CD4-positive, CD25-positive, alpha-beta regulatory T cell (primary cell): ENCODE data around the gene NECTIN2. TPM values are rescaled to one million over a fixed set of nuclear protein-coding genes. Genes with fewer than 3 reads are reported as not detected.

ENCODE experiments used
- ATAC-seq, 2 donors: fragments of 150-1000 bp; cut with Tn5 transposase; one replicate each; pipeline ENCODE4 v1.10.0; 2021; ENCODE audit warnings: low read depth in 2 of 2, moderate number of reproducible peaks in 2 of 2, moderate library complexity in 1 of 2
- DNase-seq, 3 donors: peaks; one replicate each; pipeline versions ENCODE4 v3.0.0 to v3.0.0-alpha.2; 2012 to 2022; ENCODE audit warnings: mixed read lengths in 1 of 3
- H3K27ac ChIP-seq: one replicate; pipeline ENCODE4 v1.7.0; 2013; ENCODE audit warnings: mild to moderate bottlenecking, low read length; ENCODE audit not compliant: insufficient read depth, poor library complexity, severe bottlenecking
- H3K27me3 ChIP-seq: one replicate; pipeline ENCODE4 v1.7.0; 2013; ENCODE audit warnings: low read length; ENCODE audit not compliant: control insufficient read depth, insufficient read depth
- H3K36me3 ChIP-seq: one replicate; pipeline ENCODE4 v1.7.0; 2013; ENCODE audit warnings: mild to moderate bottlenecking, low read length, moderate library complexity; ENCODE audit not compliant: control insufficient read depth, insufficient read depth
- H3K4me1 ChIP-seq: 2 replicates; pipeline ENCODE4 v1.7.0; 2013; ENCODE audit warnings: mild to moderate bottlenecking, low read length; ENCODE audit not compliant: insufficient read depth, control insufficient read depth, poor library complexity, severe bottlenecking
- H3K4me3 ChIP-seq: one replicate; pipeline ENCODE4 v1.7.0; 2013; ENCODE audit warnings: low read depth, mild to moderate bottlenecking, low read length, moderate library complexity
- H3K9me3 ChIP-seq, 2 experiments: 1 replicate in 1 of 2; 2 replicates in 1 of 2; pipeline ENCODE4 v1.7.0; 2013; ENCODE audit warnings: low read length in 2 of 2, mild to moderate bottlenecking in 1 of 2, moderate library complexity in 1 of 2; ENCODE audit not compliant: control insufficient read depth in 2 of 2
- H3K27ac Mint-ChIP-seq, 3 donors: one replicate each; pipeline ENCODE4 v1.8.0; 2020 to 2022; ENCODE audit warnings: mild to moderate bottlenecking in 3 of 3, mixed read lengths in 3 of 3, moderate library complexity in 2 of 3
- H3K27me3 Mint-ChIP-seq: one replicate; pipeline ENCODE4 v1.8.0; 2022; ENCODE audit warnings: mild to moderate bottlenecking, mixed read lengths
- H3K36me3 Mint-ChIP-seq: one replicate; pipeline ENCODE4 v1.8.0; 2020; ENCODE audit warnings: mixed read lengths
- H3K4me1 Mint-ChIP-seq, 4 donors: one replicate each; pipeline ENCODE4 v1.8.0; 2020 to 2022; ENCODE audit warnings: mixed read lengths in 4 of 4, mild to moderate bottlenecking in 1 of 4
- H3K4me3 Mint-ChIP-seq, 4 donors: one replicate each; pipeline ENCODE4 v1.8.0; 2020 to 2022; ENCODE audit warnings: mild to moderate bottlenecking in 4 of 4, mixed read lengths in 4 of 4, moderate library complexity in 3 of 4
- H3K9me3 Mint-ChIP-seq, 7 donors: one replicate each; pipeline ENCODE4 v1.8.0; 2020 to 2022; ENCODE audit warnings: mixed read lengths in 7 of 7, mild to moderate bottlenecking in 3 of 7, moderate library complexity in 2 of 7
- polyA plus RNA-seq, 4 donors: library from polyadenylated mRNA; unstranded; fragments of 300-500 nt; fragmentation: Illumina TruSeq; gene quantifications; one replicate each; pipeline ENCODE4 v1.2.3, GENCODE V29; 2021
- total RNA-seq: library from RNA; stranded (reverse); gene quantifications from one replicate; pipeline ENCODE4 v1.2.3, GENCODE V29; 2022

Gene NECTIN2
- total and polyA plus RNA-seq, 5 donors from 2014 or later: 1.1 TPM; not detected in 4

GRCh38 chr19:44891016-44891882 is 45.2 kb downstream of the NECTIN2 start, which contains the start of gene TOMM40:
TSS of gene TOMM40 (plus strand) at chr19:44891254. CDS start at chr19:44891416, 162 bp downstream.
- no peaks in the 10 kb centered on the region for H3K9me3 ChIP-seq
- peaks cover 23% of the 10 kb centered on the region for H3K36me3 Mint-ChIP-seq
- H3K4me1 Mint-ChIP-seq: peaks cover 0 to 44% (median 26%) of the 10 kb centered on the region in 4 donors
- H3K27ac Mint-ChIP-seq: peak within 1 kb of the TSS; percentile 91 to 97 (median 92)
- peaks cover 9% of the 10 kb centered on the region for H3K27me3 Mint-ChIP-seq
- peak within 1 kb of the TSS; percentile 96 for H3K4me3 ChIP-seq
- H3K4me1 ChIP-seq: peaks cover 19% of the 10 kb centered on the region
- DNase-seq (peak in 2 of 3 donors; percentile 28 to 100), ATAC-seq (no peak)
- peaks cover 0 to 2% (median 0%) of the 10 kb centered on the region in 7 donors for H3K9me3 Mint-ChIP-seq
- H3K27ac ChIP-seq: peak within 1 kb of the TSS; percentile 98
- peaks cover 29% of the 10 kb centered on the region for H3K36me3 ChIP-seq
- H3K27me3 ChIP-seq: no peaks in the 10 kb centered on the region
- H3K4me3 Mint-ChIP-seq: peak within 1 kb of the TSS; percentile 86 to 94 (median 91)

GRCh38 chr19:44892932-44893331 is 46.8 kb downstream of the NECTIN2 start:
- Histone ChIP-seq H3K9me3 (no peaks in the 10 kb centered on the region), H3K27ac (no peak overlapping the region), H3K36me3 (peaks cover 41% of the 10 kb centered on the region), H3K4me1 (peaks cover 19% of the 10 kb centered on the region), H3K27me3 (no peaks in the 10 kb centered on the region), H3K4me3 (no peak overlapping the region)
- no peak for DNase-seq
- no peak for ATAC-seq
- peaks cover 28% of the 10 kb centered on the region for H3K36me3 Mint-ChIP-seq
- peaks cover 6% of the 10 kb centered on the region for H3K27me3 Mint-ChIP-seq
- H3K9me3 Mint-ChIP-seq: peaks cover 0 to 2% (median 0%) of the 10 kb centered on the region in 7 donors
- H3K4me1 Mint-ChIP-seq: peaks cover 0 to 46% (median 26%) of the 10 kb centered on the region in 4 donors
- H3K27ac Mint-ChIP-seq: peak overlapping the region in 2 of 3 donors; percentile 89 to 92
- H3K4me3 Mint-ChIP-seq: peak overlapping the region; percentile 72 to 94 (median 88)

- H3K4me1 ChIP-seq: peaks cover 19% of the 10 kb centered on the region
- Mint-ChIP-seq H3K4me1 (peaks cover 0 to 44% (median 26%) of the 10 kb centered on the region in 4 donors), H3K4me3 (peak overlapping the region; percentile 72 to 93 (median 86)), H3K36me3 (peaks cover 31% of the 10 kb centered on the region), H3K27ac (no peak overlapping the region), H3K9me3 (peaks cover 0 to 2% (median 0%) of the 10 kb centered on the region in 7 donors), H3K27me3 (peaks cover 5% of the 10 kb centered on the region)
- no peaks in the 10 kb centered on the region for H3K27me3 ChIP-seq
- ATAC-seq: no peak
- no peak overlapping the region for H3K27ac ChIP-seq
- H3K9me3 ChIP-seq: no peaks in the 10 kb centered on the region
- DNase-seq: no peak
- no peak overlapping the region for H3K4me3 ChIP-seq
- H3K36me3 ChIP-seq: peaks cover 46% of the 10 kb centered on the region
These were observed 47.4 kb downstream of the NECTIN2 start for GRCh38 chr19:44893332-44894051.

GRCh38 chr19:44894052-44894400 is 47.9 kb downstream of the NECTIN2 start:
- Histone ChIP-seq H3K27ac (no peak overlapping the region), H3K36me3 (peaks cover 46% of the 10 kb centered on the region), H3K4me1 (peaks cover 19% of the 10 kb centered on the region), H3K9me3 (no peaks in the 10 kb centered on the region), H3K27me3 (no peaks in the 10 kb centered on the region), H3K4me3 (no peak overlapping the region)
- no peak overlapping the region for H3K27ac Mint-ChIP-seq
- H3K27me3 Mint-ChIP-seq: peaks cover 5% of the 10 kb centered on the region
- H3K36me3 Mint-ChIP-seq: peaks cover 31% of the 10 kb centered on the region
- ATAC-seq: no peak
- peaks cover 0 to 42% (median 24%) of the 10 kb centered on the region in 4 donors for H3K4me1 Mint-ChIP-seq
- DNase-seq: no peak
- peaks cover 0 to 2% (median 0%) of the 10 kb centered on the region in 7 donors for H3K9me3 Mint-ChIP-seq
- peak overlapping the region in 2 of 4 donors; percentile 13 to 21 for H3K4me3 Mint-ChIP-seq

GRCh38 chr19:44894946-44895345 is 48.8 kb downstream of the NECTIN2 start:
- peaks cover 13% of the 10 kb centered on the region for H3K4me1 ChIP-seq
- H3K9me3 ChIP-seq: no peaks in the 10 kb centered on the region
- H3K4me3 ChIP-seq: no peak overlapping the region
- H3K36me3 ChIP-seq: peaks cover 46% of the 10 kb centered on the region
- peaks cover 0 to 1% (median 0%) of the 10 kb centered on the region in 7 donors for H3K9me3 Mint-ChIP-seq
- H3K27ac ChIP-seq: no peak overlapping the region
- peaks cover 0 to 40% (median 22%) of the 10 kb centered on the region in 4 donors for H3K4me1 Mint-ChIP-seq
- peak overlapping the region in 1 of 3 donors; percentile 38 for H3K27ac Mint-ChIP-seq
- no peaks in the 10 kb centered on the region for H3K27me3 ChIP-seq
- H3K27me3 Mint-ChIP-seq: peaks cover 5% of the 10 kb centered on the region
- H3K4me3 Mint-ChIP-seq: peak overlapping the region in 2 of 4 donors; percentile 45 to 87
- DNase-seq (no peak), ATAC-seq (no peak)
- H3K36me3 Mint-ChIP-seq: peaks cover 31% of the 10 kb centered on the region

- Mint-ChIP-seq H3K36me3 (peaks cover 26% of the 10 kb centered on the region), H3K27ac (no peak overlapping the region), H3K4me3 (peak overlapping the region in 1 of 4 donors; percentile 56), H3K9me3 (no peaks in the 10 kb centered on the region), H3K4me1 (peaks cover 0 to 22% (median 6%) of the 10 kb centered on the region in 4 donors), H3K27me3 (no peaks in the 10 kb centered on the region)
- no peak for DNase-seq
- H3K9me3 ChIP-seq: no peaks in the 10 kb centered on the region
- H3K27ac ChIP-seq: no peak overlapping the region
- no peak overlapping the region for H3K4me3 ChIP-seq
- H3K4me1 ChIP-seq: no peaks in the 10 kb centered on the region
- no peak for ATAC-seq
- peaks cover 62% of the 10 kb centered on the region for H3K36me3 ChIP-seq
- no peaks in the 10 kb centered on the region for H3K27me3 ChIP-seq
These were observed 51.7 kb downstream of the NECTIN2 start for GRCh38 chr19:44897835-44898234.

GRCh38 chr19:44900328-44901244 is 54.5 kb downstream of the NECTIN2 start:
- peaks cover 44% of the 10 kb centered on the region for H3K36me3 ChIP-seq
- no peaks in the 10 kb centered on the region for H3K9me3 Mint-ChIP-seq

More at GRCh38 chr19:44900328-44901244, 54.5 kb downstream of the NECTIN2 start:
- H3K27me3 ChIP-seq: no peaks in the 10 kb centered on the region
- DNase-seq (no peak), ATAC-seq (no peak)
- Mint-ChIP-seq H3K4me1 (peaks cover 0 to 10% (median 2%) of the 10 kb centered on the region in 4 donors), H3K4me3 (no peak overlapping the region), H3K27me3 (peaks cover 10% of the 10 kb centered on the region), H3K36me3 (peaks cover 14% of the 10 kb centered on the region), H3K27ac (peak overlapping the region in 1 of 3 donors; percentile 66)
- H3K9me3 ChIP-seq: no peaks in the 10 kb centered on the region
- no peak overlapping the region for H3K4me3 ChIP-seq
- H3K27ac ChIP-seq: no peak overlapping the region
- H3K4me1 ChIP-seq: no peaks in the 10 kb centered on the region
